H1 (cell line): Measurements from ENCODE around the gene DAGLA. TPM values are rescaled to one million over a fixed set of nuclear protein-coding genes. Genes with fewer than 3 reads are reported as not detected.

Source experiments
- CTCF ChIA-PET: fragments of 300-600 bp; sonication (Branson Sonifier 250); formaldehyde crosslinking; loops from one replicate; lab custom pipeline; 2021; ENCODE audit not compliant: partially characterized antibody; lab: Charles Lee
- POLR2A ChIA-PET: fragments of 300-600 bp; sonication (Branson Sonifier 250); formaldehyde crosslinking; loops from one replicate; lab custom pipeline; 2021; ENCODE audit warnings: inconsistent platforms; ENCODE audit not compliant: partially characterized antibody; lab: Charles Lee
- DNase-seq, 2 experiments: peaks; one replicate each; pipeline versions ENCODE4 v3.0.0 to v3.0.0-alpha.2; 2010 to 2022; ENCODE audit warnings: low spot score in 2 of 2, low read depth in 1 of 2, mixed read lengths in 1 of 2
- FAIRE-seq: peaks from 2 replicates; lab custom pipeline; 2011; peaks lifted over from hg19 to GRCh38; lab: Jason Lieb, UNC
- H2AFZ ChIP-seq: 2 replicates; pipeline ENCODE4 v1.8.1; 2012; ENCODE audit warnings: low read length, inconsistent platforms
- H2AK5ac ChIP-seq: 2 replicates; pipeline ENCODE4 v1.6.1; 2013; ENCODE audit warnings: low read depth, low read length
- H2BK120ac ChIP-seq: replicated peaks from 2 replicates; pipeline ENCODE3; 2013; ENCODE audit warnings: low read depth, low read length, inconsistent platforms
- H2BK12ac ChIP-seq: 2 replicates; pipeline ENCODE4 v1.6.1; 2013; ENCODE audit warnings: low read depth, low read length
- H2BK15ac ChIP-seq: 2 replicates; pipeline ENCODE4 v1.6.1; 2013; ENCODE audit warnings: low read length
- H2BK20ac ChIP-seq: 2 replicates; pipeline ENCODE4 v1.6.1; 2013; ENCODE audit warnings: low read length
- H2BK5ac ChIP-seq: 2 replicates; pipeline ENCODE4 v1.6.1; 2013; ENCODE audit warnings: low read depth, low read length
- H3K14ac ChIP-seq: 2 replicates; pipeline ENCODE4 v1.6.1; 2013; ENCODE audit warnings: inconsistent platforms; ENCODE audit not compliant: insufficient read length
- H3K18ac ChIP-seq: 2 replicates; pipeline ENCODE4 v1.6.1; 2013; ENCODE audit warnings: low read length; ENCODE audit errors: extremely low read depth
- H3K23ac ChIP-seq: 2 replicates; pipeline ENCODE4 v1.6.1; 2013; ENCODE audit warnings: inconsistent platforms; ENCODE audit not compliant: insufficient read length
- H3K23me2 ChIP-seq: 2 replicates; pipeline ENCODE4 v1.6.1; 2013; ENCODE audit warnings: low read depth, low read length
- H3K27ac ChIP-seq: 2 replicates; pipeline ENCODE4 v1.6.1; 2011; ENCODE audit warnings: low read depth, low read length, inconsistent platforms
- H3K27me3 ChIP-seq, 4 experiments: replicated peaks in 1 of 4; 1 replicate in 1 of 4; 2 replicates in 3 of 4; pipeline versions ENCODE4 v1.6.1 to v1.8.1; 2011 to 2013; ENCODE audit warnings: low read length in 3 of 4, mild to moderate bottlenecking in 3 of 4, inconsistent platforms in 2 of 4, mixed read lengths in 2 of 4, moderate library complexity in 1 of 4; ENCODE audit not compliant: control insufficient read depth in 3 of 4, insufficient read depth in 3 of 4; ENCODE audit errors: extremely low read depth in 1 of 4
- H3K36me3 ChIP-seq, 4 experiments: 2 replicates each; pipeline versions ENCODE4 v1.6.1 to v1.8.1; 2011 to 2013; ENCODE audit warnings: mild to moderate bottlenecking in 4 of 4, low read length in 3 of 4, moderate library complexity in 2 of 4, control low read depth in 1 of 4, inconsistent platforms in 1 of 4; ENCODE audit not compliant: insufficient read depth in 4 of 4, control insufficient read depth in 2 of 4
- H3K4ac ChIP-seq: replicated peaks from 2 replicates; pipeline ENCODE3; 2013; ENCODE audit warnings: low read length, low read depth, mixed read lengths, inconsistent platforms; ENCODE audit not compliant: insufficient read length
- H3K4me1 ChIP-seq, 4 experiments: replicated peaks in 1 of 4; 1 replicate in 1 of 4; 2 replicates in 3 of 4; pipeline versions ENCODE4 v1.6.1 to v1.8.1; 2011 to 2013; ENCODE audit warnings: low read length in 3 of 4, inconsistent platforms in 2 of 4, mixed read lengths in 1 of 4; ENCODE audit not compliant: insufficient read depth in 4 of 4, control insufficient read depth in 3 of 4
- H3K4me2 ChIP-seq, 2 experiments: 2 replicates each; pipeline versions ENCODE4 v1.6.1 to v1.8.1; 2011 to 2013; ENCODE audit warnings: low read depth in 2 of 2, low read length in 2 of 2, control low read depth in 1 of 2, inconsistent platforms in 1 of 2, mild to moderate bottlenecking in 1 of 2; ENCODE audit not compliant: insufficient read depth in 1 of 2
- H3K4me3 ChIP-seq, 4 experiments: fragments of 200-600, 300-600 bp in 1 of 4; sonication (generic), shearing (Covaris generic), sonication (Bioruptor Twin) in 1 of 4; 2 replicates each; pipeline versions ENCODE4 v1.5.1 to v1.8.1; 2011 to 2016; ENCODE audit warnings: low read length in 4 of 4, low read depth in 3 of 4, control low read depth in 2 of 4, inconsistent platforms in 2 of 4, mild to moderate bottlenecking in 2 of 4, mixed read lengths in 1 of 4, moderate library complexity in 1 of 4; ENCODE audit not compliant: insufficient read depth in 2 of 4; ENCODE audit errors: extremely low read depth in 1 of 4
- H3K56ac ChIP-seq: replicated peaks from 2 replicates; pipeline ENCODE3; 2013; ENCODE audit warnings: low read depth, mild to moderate bottlenecking, mixed read lengths, low read length, inconsistent platforms; ENCODE audit not compliant: insufficient read length
- H3K79me1 ChIP-seq: 2 replicates; pipeline ENCODE4 v1.6.1; 2013; ENCODE audit warnings: low read depth, low read length, control low read depth
- H3K79me2 ChIP-seq, 2 experiments: 2 replicates each; pipeline versions ENCODE4 v1.6.1 to v1.8.1; 2012 to 2013; ENCODE audit warnings: low read length in 2 of 2, mild to moderate bottlenecking in 2 of 2, inconsistent platforms in 1 of 2; ENCODE audit not compliant: insufficient read depth in 2 of 2, control insufficient read depth in 1 of 2
- H3K9ac ChIP-seq, 4 experiments: replicated peaks in 1 of 4; 1 replicate in 1 of 4; 2 replicates in 3 of 4; pipeline versions ENCODE4 v1.6.1 to v1.8.1; 2011 to 2013; ENCODE audit warnings: low read depth in 3 of 4, low read length in 3 of 4, control low read depth in 2 of 4, mild to moderate bottlenecking in 2 of 4, moderate library complexity in 2 of 4, inconsistent platforms in 1 of 4; ENCODE audit errors: extremely low read depth in 1 of 4
- H3K9me3 ChIP-seq, 2 experiments: 2 replicates each; pipeline versions ENCODE4 v1.6.1 to v1.8.1; 2012 to 2013; ENCODE audit warnings: mild to moderate bottlenecking in 2 of 2, moderate library complexity in 2 of 2, control low read depth in 1 of 2, inconsistent platforms in 1 of 2, low read depth in 1 of 2, low read length in 1 of 2, mixed read lengths in 1 of 2; ENCODE audit not compliant: insufficient read depth in 2 of 2
- H4K20me1 ChIP-seq, 2 experiments: replicated peaks in 1 of 2; 2 replicates each; pipeline versions ENCODE3 to v1.8.1; 2011 to 2013; ENCODE audit warnings: inconsistent platforms in 2 of 2, low read length in 2 of 2, mild to moderate bottlenecking in 1 of 2; ENCODE audit not compliant: insufficient read depth in 2 of 2, control insufficient read depth in 1 of 2
- H4K5ac ChIP-seq: 2 replicates; pipeline ENCODE4 v1.6.1; 2013; ENCODE audit warnings: low read length, low read depth, mixed read lengths, inconsistent platforms; ENCODE audit not compliant: insufficient read length
- H4K8ac ChIP-seq: 2 replicates; pipeline ENCODE4 v1.8.0; 2013; ENCODE audit warnings: mild to moderate bottlenecking, moderate library complexity, low read length, inconsistent platforms; ENCODE audit not compliant: insufficient read depth; ENCODE audit errors: extremely low read depth
- H4K91ac ChIP-seq: replicated peaks from 2 replicates; pipeline ENCODE3; 2013; ENCODE audit warnings: low read length, mixed read lengths, inconsistent platforms; ENCODE audit not compliant: insufficient read length
- CBX5 ChIP-seq: fragments of 300-800, 300-1000 bp; sonication (generic); IDR thresholded peaks from 2 replicates; pipeline ENCODE4 v1.7.1; 2016; ENCODE audit warnings: antibody characterized with exemption, low read length, low read depth
- RXRA ChIP-seq: IDR thresholded peaks from 2 replicates; pipeline ENCODE4 v1.6.1; 2011; ENCODE audit warnings: low read depth, mild to moderate bottlenecking, low read length, moderate library complexity; ENCODE audit not compliant: insufficient read depth
- WGBS, 2 experiments: shearing (Covaris generic) in 1 of 2; methylation state at CpG; one replicate each; pipeline versions ENCODE4 v1.1.6 to v1.1.7; 2013 to 2015; ENCODE audit warnings: low lambda C conversion rate in 2 of 2, mixed read lengths in 2 of 2, inconsistent platforms in 1 of 2, low coverage in 1 of 2, missing lambda C conversion rate in 1 of 2; ENCODE audit not compliant: insufficient replicate concordance in 2 of 2, insufficient coverage in 1 of 2, insufficient read length in 1 of 2; ENCODE audit errors: extremely low coverage in 1 of 2, missing lambda C conversion rate in 1 of 2; 5-methylcytosine and 5-hydroxymethylcytosine counted together
- polyA plus RNA-seq, 7 experiments: library from polyadenylated mRNA; depleted of rRNA in 3 of 7; stranded (reverse) in 5 of 7; unstranded in 2 of 7; fragments of >200 nt in 5 of 7; fragments of 200-250 nt in 2 of 7; gene quantifications; 1 replicate in 5 of 7; 2 replicates in 1 of 7; 4 replicates in 1 of 7; pipeline versions ENCODE4 v1.2.1 to v1.2.3, GENCODE V29; 2011 to 2013; ENCODE audit warnings: missing spikeins in 2 of 7, mixed read lengths in 2 of 7
- total RNA-seq: library from RNA; stranded (reverse); fragmentation: NEBNext Ultra II Directional; extraction: Animal tissue kit (Norgen Biotek cat#: 25700); gene quantifications from 2 replicates; pipeline ENCODE4 v1.2.1, GENCODE V29; 2021

The DAGLA gene
- total and polyA plus RNA-seq, 2 of the 8 experiments (the other 6 are each of a cell fraction or from before 2014, with no cell fraction given): 3.6 to 6.6 TPM

GRCh38 chr11:61719978-61720377 lies 39.8 kb downstream of the DAGLA start:
- H2AK5ac ChIP-seq: no peak overlapping the region
- ChIA-PET POLR2A (interaction anchor here (1.0 to 1.8 kb wide), 3 partner anchors 19 to 31 kb away, joined by 3 to 4 read pairs (median 3); no protein-coding TSS in a partner anchor), CTCF (interaction anchor here (0.7 to 8.3 kb wide), 14 partner anchors 8 to 389 kb away, joined by 3 to 127 read pairs (median 4); no protein-coding TSS in a partner anchor)
- no peak overlapping the region for H2AFZ ChIP-seq
- TF ChIP-seq CBX5: no peak
- TF ChIP-seq RXRA: no peak
- FAIRE-seq: no peak
- no peaks in the 10 kb centered on the region; a peak in 1 of 8 replicates for H3K36me3 ChIP-seq
- no peak overlapping the region for H3K14ac ChIP-seq
- no peak for DNase-seq
- H3K9me3 ChIP-seq: no peaks in the 10 kb centered on the region
- no peak overlapping the region for H2BK20ac ChIP-seq
- H3K9ac ChIP-seq: no peak overlapping the region
- H3K56ac ChIP-seq: no peak overlapping the region
- H4K20me1 ChIP-seq: peaks cover 0 to 6% of the 10 kb centered on the region in 2 experiments
- peaks cover 2% of the 10 kb centered on the region for H3K23me2 ChIP-seq
- no peaks in the 10 kb centered on the region; a peak in 1 of 4 replicates for H3K79me2 ChIP-seq
- H2BK12ac ChIP-seq: no peak overlapping the region
- no peaks in the 10 kb centered on the region; the same call in 1 of the 2 replicates for H3K79me1 ChIP-seq
- no peak overlapping the region for H4K8ac ChIP-seq
- 88% methylated on average over 12 of the region's 12 CpGs; no CpG with 5 or more reads in 1 of the 2 experiments for WGBS, 2 experiments
- no peak overlapping the region for H3K4ac ChIP-seq
- H3K4me1 ChIP-seq: peaks cover 0 to 34% (median 22%) of the 10 kb centered on the region in 4 experiments; a peak in 6 of 7 replicates
- no peak overlapping the region for H2BK120ac ChIP-seq
- H3K4me2 ChIP-seq: no peak overlapping the region; a peak in 1 of 4 replicates
- H3K27me3 ChIP-seq: no peaks in the 10 kb centered on the region
- H3K18ac ChIP-seq: no peak overlapping the region; the same call in 1 of the 2 replicates
- no peak overlapping the region; the same call in 1 of the 2 replicates for H2BK15ac ChIP-seq
- no peak overlapping the region for H3K4me3 ChIP-seq
- no peak overlapping the region for H3K23ac ChIP-seq
- no peak overlapping the region for H4K91ac ChIP-seq
- H4K5ac ChIP-seq: no peak overlapping the region
- H3K27ac ChIP-seq: no peak overlapping the region
- H2BK5ac ChIP-seq: no peak overlapping the region
